ENCODE measurements around the gene PPP1R13B.

The PPP1R13B gene

GRCh38 chr14:103728141-103728540, 119.2 kb downstream of the PPP1R13B start:
- no peak for TF ChIP-seq CTCF (IDR thresholded peaks at IDR 0.05; ENCODE audit: low read depth, low read length)
- DNase-seq (ENCODE audit: extremely low read depth, low read depth): no peak

- TF ChIP-seq CTCF (IDR thresholded peaks at IDR 0.05; ENCODE audit: low read depth, low read length): no peak
- DNase-seq (ENCODE audit: extremely low read depth, low read depth): no peak
These were observed 119.9 kb downstream of the PPP1R13B start for GRCh38 chr14:103727313-103727980.

- no peak for DNase-seq (ENCODE audit: extremely low read depth, low read depth)
- TF ChIP-seq CTCF (IDR thresholded peaks at IDR 0.05; ENCODE audit: low read depth, low read length): no peak
These were observed 120.9 kb downstream of the PPP1R13B start for GRCh38 chr14:103726474-103726873.

- TF ChIP-seq CTCF (IDR thresholded peaks at IDR 0.05; ENCODE audit: low read depth, low read length): no peak
- no peak for DNase-seq (ENCODE audit: extremely low read depth, low read depth)
These were observed 121.5 kb downstream of the PPP1R13B start for GRCh38 chr14:103725739-103726395.

GRCh38 chr14:103725001-103725682, 122.2 kb downstream of the PPP1R13B start:
- DNase-seq (ENCODE audit: extremely low read depth, low read depth): no peak
- no peak for TF ChIP-seq CTCF (IDR thresholded peaks at IDR 0.05; ENCODE audit: low read depth, low read length)

- DNase-seq (ENCODE audit: extremely low read depth, low read depth): no peak
- TF ChIP-seq CTCF (IDR thresholded peaks at IDR 0.05; ENCODE audit: low read depth, low read length): no peak
These were observed 123.3 kb downstream of the PPP1R13B start for GRCh38 chr14:103724116-103724515.

GRCh38 chr14:103723748-103724081, 123.7 kb downstream of the PPP1R13B start:
- no peak for TF ChIP-seq CTCF (IDR thresholded peaks at IDR 0.05; ENCODE audit: low read depth, low read length)
- no peak for DNase-seq (ENCODE audit: extremely low read depth, low read depth)
